NCI-H526 (cell line): ENCODE results near the gene OR2Z1.

Experiments
- DNase-seq, 2 experiments: peaks; one replicate each; lab custom pipeline; 2025; lab: John Stamatoyannopoulos, UW

The OR2Z1 gene

GRCh38 chr19:8721334-8721733, at the start of gene OR2Z1:
Gene OR2Z1 (plus strand): TSS chr19:8721634. CDS start chr19:8731029, 9,395 bp downstream.
- no peak for DNase-seq

GRCh38 chr19:8673276-8673891, 48.0 kb upstream of the OR2Z1 start:
- DNase-seq: no peak

GRCh38 chr19:8675066-8675465, 46.4 kb upstream of the OR2Z1 start:
- no peak for DNase-seq

- no peak for DNase-seq
Observed at GRCh38 chr19:8678244-8678807, 43.1 kb upstream of the OR2Z1 start.

- DNase-seq: no peak
Observed at GRCh38 chr19:8680676-8681344, 40.6 kb upstream of the OR2Z1 start.

GRCh38 chr19:8681345-8682029, 39.9 kb upstream of the OR2Z1 start:
- DNase-seq: no peak

GRCh38 chr19:8682472-8682871, 39.0 kb upstream of the OR2Z1 start:
- no peak for DNase-seq

- DNase-seq: no peak
Observed at GRCh38 chr19:8682931-8683330, 38.5 kb upstream of the OR2Z1 start.

- DNase-seq: no peak
Observed at GRCh38 chr19:8684001-8684902, 37.2 kb upstream of the OR2Z1 start.

GRCh38 chr19:8686549-8686948, 34.9 kb upstream of the OR2Z1 start:
- no peak for DNase-seq

GRCh38 chr19:8688930-8689329, 32.5 kb upstream of the OR2Z1 start:
- DNase-seq: no peak

GRCh38 chr19:8690753-8691539, 30.5 kb upstream of the OR2Z1 start:
- DNase-seq: no peak

- no peak for DNase-seq
Observed at GRCh38 chr19:8695501-8695900, 25.9 kb upstream of the OR2Z1 start.

GRCh38 chr19:8695911-8696310, 25.5 kb upstream of the OR2Z1 start:
- DNase-seq: no peak

- no peak for DNase-seq
Observed at GRCh38 chr19:8696993-8697392, 24.4 kb upstream of the OR2Z1 start.

GRCh38 chr19:8697671-8698432, 23.6 kb upstream of the OR2Z1 start:
- DNase-seq: no peak

GRCh38 chr19:8698433-8699063, 22.9 kb upstream of the OR2Z1 start, which contains the start of gene ACTL9:
Gene ACTL9 (minus strand): TSS chr19:8698795. CDS start chr19:8698701, 94 bp downstream.
- no peak for DNase-seq

- no peak for DNase-seq
Observed at GRCh38 chr19:8699908-8700307, 21.5 kb upstream of the OR2Z1 start.

- DNase-seq: no peak
Observed at GRCh38 chr19:8700956-8701355, 20.5 kb upstream of the OR2Z1 start.

GRCh38 chr19:8702350-8702749, 19.1 kb upstream of the OR2Z1 start:
- no peak for DNase-seq
